COLO668 (cell line): ENCODE data around the gene TMEM174.
A peak's percentile ranks its signal among the peaks of the same experiment; 100 is the strongest.

Experiments used
- DNase-seq: peaks from one replicate; lab custom pipeline; 2025; ENCODE audit not compliant: unreplicated experiment; lab: John Stamatoyannopoulos, UW

TMEM174 gene, protein sequence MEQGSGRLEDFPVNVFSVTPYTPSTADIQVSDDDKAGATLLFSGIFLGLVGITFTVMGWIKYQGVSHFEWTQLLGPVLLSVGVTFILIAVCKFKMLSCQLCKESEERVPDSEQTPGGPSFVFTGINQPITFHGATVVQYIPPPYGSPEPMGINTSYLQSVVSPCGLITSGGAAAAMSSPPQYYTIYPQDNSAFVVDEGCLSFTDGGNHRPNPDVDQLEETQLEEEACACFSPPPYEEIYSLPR

GRCh38 chr5:73172951-73173350 lies at the start of gene TMEM174:
TMEM174 (plus strand) TSS chr5:73173193; CDS start chr5:73173244, 51 bp downstream.
- no peak for DNase-seq

- no peak for DNase-seq
These were observed 47.7 kb upstream of the TMEM174 start for GRCh38 chr5:73125289-73125688.

GRCh38 chr5:73126381-73126780 lies 46.6 kb upstream of the TMEM174 start:
- DNase-seq, result no peak

GRCh38 chr5:73126957-73127356 lies 46.0 kb upstream of the TMEM174 start:
- DNase-seq, result no peak

GRCh38 chr5:73129143-73129542 lies 43.9 kb upstream of the TMEM174 start:
- DNase-seq, result no peak

DNA sequence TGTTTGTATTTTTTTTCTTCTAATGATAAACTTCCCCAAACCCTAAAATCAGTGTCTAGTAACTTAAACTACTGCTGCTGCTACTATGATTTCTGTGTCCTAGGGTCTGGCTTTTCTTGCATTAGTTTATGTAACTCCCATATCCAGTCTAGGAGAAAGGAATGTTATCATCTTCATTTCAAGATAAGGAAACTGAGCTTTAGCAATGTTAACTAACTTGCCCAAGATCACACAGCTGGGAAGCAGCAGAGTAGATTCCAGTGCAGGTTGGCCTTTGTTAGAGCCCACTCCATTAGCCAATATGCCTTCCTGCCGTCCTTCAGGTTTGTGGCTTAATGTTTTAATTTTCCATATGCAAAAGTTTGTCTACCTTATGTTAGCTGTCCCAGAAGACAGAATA lies 42.2 kb upstream of the TMEM174 start:
- no peak for DNase-seq

DNA sequence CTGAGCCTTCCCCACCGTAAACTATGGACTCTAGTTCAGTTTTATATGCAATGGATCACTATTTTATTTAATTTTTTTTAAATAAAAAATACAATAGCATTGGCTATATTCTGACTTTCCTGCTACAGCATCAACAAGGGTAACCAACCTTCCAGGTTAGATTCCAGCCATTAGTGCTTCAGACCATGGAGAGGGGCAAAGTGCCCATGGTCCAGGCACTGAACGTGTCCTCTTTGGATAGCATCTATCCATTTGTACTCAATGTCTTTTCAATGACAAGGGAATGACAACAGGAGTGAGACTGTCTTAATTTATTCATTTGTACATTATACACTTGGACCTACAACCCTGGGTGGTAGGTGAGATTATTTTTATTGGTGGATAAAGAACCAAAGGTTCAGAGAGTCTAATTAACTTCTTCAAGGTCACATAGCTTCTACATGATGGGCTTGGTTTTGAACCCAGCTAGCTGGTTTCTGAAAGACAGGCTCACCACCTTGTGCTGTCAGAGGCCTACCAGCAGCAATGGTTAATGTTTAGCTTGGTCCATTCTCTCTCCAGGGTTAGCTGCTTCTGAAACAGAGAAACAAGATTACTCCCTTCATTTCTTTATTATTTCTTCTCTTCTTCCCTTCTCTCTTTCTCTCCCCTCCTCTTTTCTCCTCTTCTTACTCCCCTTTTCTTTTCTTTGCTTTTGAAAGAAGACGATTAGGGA lies 41.1 kb upstream of the TMEM174 start:
- DNase-seq, result no peak

- no peak for DNase-seq
These were observed 40.2 kb upstream of the TMEM174 start for GRCh38 chr5:73132759-73133158.

DNA sequence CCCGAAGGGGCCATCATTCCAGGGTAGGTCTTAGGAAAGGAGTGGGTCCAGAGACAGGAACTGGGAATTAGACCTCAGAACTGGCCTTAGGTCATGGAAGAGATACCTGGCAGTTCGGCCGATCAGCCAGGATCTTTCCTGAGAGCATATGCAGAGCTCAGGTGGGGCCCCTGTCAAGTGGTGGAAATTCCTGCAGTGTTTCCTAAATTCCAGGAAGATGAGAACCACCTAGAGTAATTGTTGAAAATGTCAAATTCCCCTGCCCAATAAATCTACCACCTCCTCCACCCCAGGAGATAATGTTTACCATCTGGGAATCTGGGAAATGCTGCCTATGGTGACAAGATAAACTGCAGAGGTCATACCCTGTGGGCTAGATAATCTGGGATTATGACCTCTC lies 38.0 kb upstream of the TMEM174 start:
- no peak for DNase-seq

DNA sequence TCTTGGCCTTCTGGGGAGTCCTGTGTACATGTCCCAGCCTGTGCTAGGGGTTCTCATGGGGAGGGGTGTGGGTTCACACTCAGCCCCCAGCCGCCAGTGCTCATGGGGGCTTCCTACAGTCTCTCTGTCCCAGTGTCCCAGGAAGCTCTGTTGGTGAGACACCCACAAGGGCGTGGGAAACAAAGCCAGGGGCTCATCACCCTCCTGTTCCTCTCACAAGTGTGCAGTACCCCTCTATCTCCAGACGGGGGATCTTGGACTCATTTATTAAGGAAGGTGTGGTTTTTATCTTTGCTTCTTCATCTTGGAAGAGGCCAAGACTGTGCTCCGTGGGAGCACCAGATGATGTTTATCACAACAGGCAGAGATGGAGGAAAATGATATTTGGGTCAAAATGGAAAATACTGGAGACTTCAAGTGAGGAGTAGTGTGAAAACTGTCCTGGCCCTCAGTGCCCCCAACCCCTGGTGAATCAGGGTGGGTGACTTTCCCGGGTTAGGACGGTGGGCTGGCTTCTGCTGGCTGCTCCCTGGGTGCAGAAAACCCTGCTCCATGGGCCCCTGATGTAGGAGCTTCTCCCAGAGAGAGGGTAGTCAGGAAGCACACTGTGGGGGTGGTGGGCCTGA lies 37.5 kb upstream of the TMEM174 start:
- DNase-seq, result peak; percentile 17

DNA sequence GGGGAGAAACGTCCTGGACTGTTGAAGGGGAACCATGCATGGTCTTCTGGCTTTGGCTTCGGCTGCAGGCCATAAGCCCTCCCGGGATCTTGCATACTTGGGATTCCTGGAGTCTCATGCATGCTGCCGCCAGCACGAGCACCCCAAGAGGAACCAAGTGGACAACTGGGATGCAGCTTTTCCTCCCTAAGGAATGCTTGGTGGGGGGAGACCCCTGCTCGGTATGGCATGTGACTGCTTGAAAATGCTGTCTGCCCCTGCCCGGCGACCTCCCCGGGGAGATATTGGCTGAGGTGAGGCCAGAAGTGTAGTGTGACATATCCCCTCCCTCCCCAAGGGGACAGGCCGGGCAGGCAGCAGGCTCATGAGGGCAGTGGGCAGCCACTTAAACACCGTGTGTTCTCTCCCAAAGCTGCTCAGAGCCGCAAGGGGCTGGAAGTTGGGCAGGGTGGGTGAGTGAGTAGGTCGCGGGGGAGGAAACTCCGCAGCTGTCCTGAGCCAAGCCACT lies 36.9 kb upstream of the TMEM174 start:
- no peak for DNase-seq

- no peak for DNase-seq
These were observed 35.1 kb upstream of the TMEM174 start for GRCh38 chr5:73137563-73138530.

DNA sequence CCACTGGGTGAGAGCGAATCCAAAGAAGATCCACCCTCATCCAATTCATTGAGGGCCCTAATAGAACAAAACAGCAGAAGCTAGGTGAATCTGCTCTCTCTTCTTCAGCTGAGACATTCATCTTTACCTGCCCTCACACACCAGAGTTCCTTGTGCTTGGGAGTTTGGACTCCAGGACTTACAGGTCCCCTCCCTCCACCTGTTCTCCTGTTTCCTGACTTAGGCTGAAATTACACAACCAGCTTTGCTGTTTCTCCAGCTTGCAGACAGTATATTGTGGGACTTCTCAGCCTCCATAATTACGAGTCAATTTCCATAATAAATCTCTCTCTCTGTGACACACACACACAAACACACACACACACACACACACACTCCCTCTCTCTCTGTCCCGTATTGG lies 33.5 kb upstream of the TMEM174 start:
- no peak for DNase-seq

DNA sequence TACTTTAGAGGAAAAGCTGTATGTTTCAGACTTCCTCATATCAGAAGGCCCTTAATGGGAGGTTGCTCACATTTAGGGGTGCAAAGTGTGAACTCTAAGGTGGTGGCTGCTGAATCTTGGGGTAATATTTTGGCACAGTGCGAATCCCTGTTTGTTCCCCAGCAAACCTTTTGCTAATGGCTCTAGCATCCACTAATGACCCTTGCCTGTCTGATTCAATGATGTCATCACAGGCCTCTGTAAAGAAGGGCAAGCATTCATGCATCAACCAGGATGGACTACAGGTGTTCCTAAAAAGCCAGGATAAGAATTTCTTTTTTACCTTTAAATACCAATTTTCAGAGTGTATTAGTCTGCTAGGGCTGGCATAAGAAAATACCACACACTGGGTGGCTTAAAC lies 32.2 kb upstream of the TMEM174 start:
- no peak for DNase-seq

DNA sequence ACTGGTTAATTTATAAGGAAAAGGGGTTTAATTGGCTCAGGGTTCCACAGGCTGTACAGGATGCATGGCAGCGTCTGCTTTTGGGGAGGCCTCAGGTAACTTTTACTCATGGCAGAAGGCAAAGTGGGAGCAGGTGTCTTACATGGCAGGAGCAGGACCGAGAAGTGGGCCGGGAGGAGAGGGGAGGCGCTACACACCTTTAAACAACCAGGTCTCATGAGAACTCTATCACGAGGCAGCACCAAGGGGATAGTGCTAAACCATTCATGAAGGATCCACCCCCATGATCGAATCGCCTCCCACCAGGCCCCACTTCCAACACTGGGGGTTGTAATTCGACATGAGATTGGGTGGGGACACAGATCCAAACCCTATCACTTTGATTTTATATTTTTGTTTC lies 31.0 kb upstream of the TMEM174 start:
- DNase-seq, result no peak

- no peak for DNase-seq
These were observed 29.3 kb upstream of the TMEM174 start for GRCh38 chr5:73143716-73144115.

DNA sequence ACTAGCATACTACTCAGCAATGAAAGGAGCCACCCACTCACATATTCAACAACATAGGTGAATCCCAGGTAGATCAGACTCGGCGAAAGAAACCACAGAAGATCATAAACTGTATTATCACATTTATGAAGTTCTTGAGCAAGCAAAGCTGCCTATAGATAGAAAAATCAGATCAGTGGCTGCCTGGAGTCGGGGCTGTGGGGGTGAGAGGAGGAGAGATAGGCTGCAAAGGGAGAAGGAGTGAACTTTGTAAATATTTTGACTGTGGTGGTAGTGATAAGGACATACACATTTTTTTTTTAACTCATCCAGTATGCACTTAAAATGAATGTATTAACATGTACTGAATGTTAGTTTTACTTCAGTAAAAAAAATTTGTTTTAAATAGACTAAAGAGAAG lies 23.5 kb upstream of the TMEM174 start:
- no peak for DNase-seq

DNA sequence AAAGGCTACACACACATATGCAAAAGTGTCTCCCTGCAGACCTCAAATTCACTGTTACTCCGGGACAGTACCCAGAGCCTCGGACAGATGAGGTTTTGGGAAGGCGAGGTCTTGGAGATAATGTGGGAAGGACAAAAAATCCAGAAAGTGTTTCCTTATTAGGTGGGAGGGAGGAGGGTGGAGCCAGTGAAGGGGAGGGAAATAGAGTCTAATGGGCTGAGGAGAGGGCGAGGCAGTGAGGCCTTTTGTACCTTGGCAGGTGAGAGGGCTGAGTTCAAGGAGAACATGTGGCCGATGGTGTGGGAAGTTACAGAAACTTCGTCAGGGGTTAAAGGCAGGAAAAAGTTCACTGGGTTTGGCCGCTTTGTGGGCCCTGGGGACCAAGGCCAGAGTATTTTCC lies 22.1 kb upstream of the TMEM174 start:
- no peak for DNase-seq

DNA sequence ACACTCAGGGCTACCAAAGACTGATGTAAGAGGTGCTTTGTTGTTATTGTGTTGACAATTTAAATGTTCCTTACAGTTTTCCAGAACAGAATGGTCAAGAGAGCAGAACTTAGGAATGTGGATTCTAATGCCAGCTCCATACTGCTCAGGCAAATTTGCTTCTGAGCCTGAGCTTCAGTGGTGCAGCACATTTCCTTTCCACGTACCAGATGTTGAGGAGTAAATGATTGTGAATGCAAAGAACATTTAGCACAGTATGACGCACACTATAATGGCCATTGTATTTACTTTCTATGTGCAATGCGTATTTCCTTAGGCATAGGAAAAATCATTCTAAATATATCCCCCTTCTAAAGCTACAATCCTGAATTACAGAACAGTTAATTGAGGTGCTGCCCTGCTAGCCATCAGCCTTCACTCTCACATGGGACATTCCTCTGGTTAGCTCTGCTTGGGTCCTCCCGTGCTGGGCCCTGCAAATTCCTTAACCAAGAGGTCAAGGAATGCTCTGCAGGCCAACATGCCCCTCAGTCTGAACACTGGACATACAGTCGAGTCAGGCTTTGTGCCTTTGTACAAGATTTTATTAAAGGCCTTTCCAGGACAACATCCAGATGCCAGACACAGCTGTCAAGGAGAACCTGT lies 21.1 kb upstream of the TMEM174 start:
- DNase-seq, result no peak
